ENCODE results near the gene KIAA0825.

DNA sequence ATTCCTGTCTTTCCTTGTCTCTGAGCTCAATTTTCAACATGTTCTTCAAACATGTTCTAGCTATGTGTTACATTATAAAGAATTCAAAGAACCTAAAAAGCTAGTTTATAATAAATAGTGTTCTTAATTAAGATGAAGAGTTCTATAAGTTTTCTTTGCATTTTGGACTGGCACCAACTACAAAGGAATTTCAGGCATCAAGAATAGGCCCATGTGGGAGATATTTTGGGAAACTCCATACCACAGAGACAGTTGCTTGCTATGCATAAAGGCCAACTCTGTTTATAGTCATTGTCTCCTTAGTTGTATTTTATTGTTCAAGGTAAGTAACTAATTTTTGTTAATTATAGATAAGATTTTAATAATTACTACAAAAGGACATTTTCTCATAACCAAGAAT lies 4.6 kb upstream of the KIAA0825 start:
- no peak for TF ChIP-seq CTCF (IDR thresholded peaks at IDR 0.05)
- no peak for TF ChIP-seq POLR2AphosphoS5 (IDR thresholded peaks at IDR 0.05)
